OCI-LY7 (cell line): ENCODE measurements around the gene CCDC93. TPM values are rescaled to one million over a fixed set of nuclear protein-coding genes. Genes with fewer than 3 reads are reported as not detected.

Experiments used
- BruUV-seq: library from RNA; stranded (reverse); fragments of 400-500 nt; replicated peaks from 2 replicates; lab custom pipeline; 2021; lab: Mats Ljungman, UMichigan
- CTCF ChIA-PET: fragments of 300-600 bp; sonication (Branson Sonifier 250); formaldehyde crosslinking; loops from one replicate; lab custom pipeline; 2022; ENCODE audit warnings: antibody characterized with exemption; ENCODE audit not compliant: unreplicated experiment; lab: Charles Lee
- POLR2A ChIA-PET: fragments of 300-600 bp; sonication (Branson Sonifier 250); formaldehyde crosslinking; loops from one replicate; lab custom pipeline; 2022; ENCODE audit warnings: antibody characterized with exemption; lab: Charles Lee
- DNase-seq: peaks from one replicate; pipeline ENCODE4 v3.0.0-alpha.2; 2015; ENCODE audit warnings: low spot score
- H2AFZ ChIP-seq: fragments of 200-600 bp; sonication (generic), shearing (Covaris generic); 2 replicates; pipeline ENCODE4 v1.6.1; 2014; ENCODE audit warnings: mild to moderate bottlenecking, antibody characterized with exemption, low read length, moderate library complexity
- H3K27ac ChIP-seq: fragments of 200-600 bp; sonication (generic); 2 replicates; pipeline ENCODE4 v1.5.1; 2014; ENCODE audit warnings: mixed run types, low read depth, mild to moderate bottlenecking, moderate library complexity, low read length, inconsistent platforms; ENCODE audit not compliant: poor library complexity, severe bottlenecking
- H3K36me3 ChIP-seq: fragments of 200-600 bp; sonication (generic); 2 replicates; pipeline ENCODE4 v1.6.1; 2014; ENCODE audit warnings: mild to moderate bottlenecking, antibody characterized with exemption, low read length, moderate library complexity, mixed read lengths; ENCODE audit not compliant: insufficient read depth
- H3K4me1 ChIP-seq: fragments of 200-600 bp; sonication (generic); 2 replicates; pipeline ENCODE4 v1.5.1; 2014; ENCODE audit warnings: mild to moderate bottlenecking, low read length; ENCODE audit not compliant: insufficient read depth, poor library complexity, severe bottlenecking
- H3K4me2 ChIP-seq: fragments of 200-600 bp; sonication (generic); 2 replicates; pipeline ENCODE4 v1.6.1; 2014; ENCODE audit warnings: mild to moderate bottlenecking, low read length
- H3K4me3 ChIP-seq: fragments of 200-600 bp; sonication (generic); 2 replicates; pipeline ENCODE4 v1.5.1; 2014; ENCODE audit warnings: mild to moderate bottlenecking, low read depth, low read length; ENCODE audit not compliant: poor library complexity, severe bottlenecking
- H3K79me2 ChIP-seq: fragments of 200-600 bp; sonication (generic); 2 replicates; pipeline ENCODE4 v1.6.1; 2016; ENCODE audit warnings: low read depth, mild to moderate bottlenecking, low read length, moderate library complexity, mixed read lengths; ENCODE audit not compliant: insufficient read depth
- H3K9me2 ChIP-seq: fragments of 200-600 bp; sonication (generic); 2 replicates; pipeline ENCODE4 v1.6.1; 2016; ENCODE audit warnings: mild to moderate bottlenecking, low read length, mixed read lengths; ENCODE audit not compliant: insufficient read depth
- H3K9me3 ChIP-seq: fragments of 200-600 bp; sonication (generic); 2 replicates; pipeline ENCODE4 v1.6.1; 2014; ENCODE audit warnings: mild to moderate bottlenecking, mixed run types, low read length, mixed read lengths
- H4K20me1 ChIP-seq: fragments of 200-600 bp; sonication (generic); 2 replicates; pipeline ENCODE4 v1.6.1; 2014; ENCODE audit warnings: mild to moderate bottlenecking, antibody characterized with exemption, low read length, moderate library complexity, mixed read lengths; ENCODE audit not compliant: insufficient read depth
- CTCF ChIP-seq: fragments of 200-600 bp; sonication (generic); conservative IDR thresholded peaks from 2 replicates; pipeline ENCODE4 v1.5.1; 2014; ENCODE audit warnings: mild to moderate bottlenecking, antibody characterized with exemption, low read length, moderate library complexity, mixed read lengths
- EZH2phosphoT487 ChIP-seq: fragments of 200-600 bp; sonication (generic); IDR thresholded peaks from 2 replicates; pipeline ENCODE4 v1.6.1; 2018; ENCODE audit warnings: low read depth, borderline replicate concordance, mild to moderate bottlenecking, mixed run types, antibody characterized with exemption, low read length, moderate library complexity, mixed read lengths
- intact Hi-C: fragments of 100-400 bp; cut with micrococcal nuclease; formaldehyde crosslinking; loops from one replicate; pipeline ENCODE4 v1.10.0; 2022; ENCODE audit not compliant: unreplicated experiment
- total RNA-seq, 2 experiments: library from RNA; depleted of rRNA in 1 of 2; stranded (reverse); fragments of >200 nt in 1 of 2; shearing (Covaris generic) in 1 of 2; gene quantifications; 2 replicates each; pipeline ENCODE4 v1.2.3, GENCODE V29; 2014 to 2022

Gene CCDC93
- total RNA-seq, 2 experiments from 2014 or later: 25.6 to 53.8 TPM

DNA sequence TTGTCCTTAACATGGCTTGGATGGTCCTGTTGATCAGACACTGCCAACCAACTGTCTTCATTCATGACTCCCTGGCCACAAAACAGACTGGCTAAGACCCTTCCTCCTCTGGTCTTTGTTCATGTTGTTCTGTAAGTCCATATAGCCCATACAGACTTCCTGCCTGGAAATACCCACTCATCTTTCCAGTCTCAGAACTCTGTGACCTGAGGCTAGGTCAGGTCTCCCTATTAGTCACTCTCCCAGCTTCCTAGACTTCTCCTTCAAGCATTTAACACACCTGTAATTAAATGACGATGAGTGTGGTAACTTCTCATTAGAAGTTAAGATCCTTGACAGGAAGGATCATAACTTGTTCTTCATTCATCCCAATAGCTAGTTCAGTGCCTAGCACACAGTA, 56.3 kb downstream of the CCDC93 start:
- H3K79me2 ChIP-seq: no peaks in the 10 kb centered on the region
- no peak overlapping the region for H2AFZ ChIP-seq
- BruUV-seq: no TSS peak
- ChIA-PET CTCF (no interaction called here), POLR2A (no interaction called here)
- TF ChIP-seq EZH2phosphoT487: no peak
- TF ChIP-seq CTCF: no peak
- H3K4me3 ChIP-seq: no peak overlapping the region
- no peak overlapping the region for H3K4me2 ChIP-seq
- H3K9me3 ChIP-seq: no peaks in the 10 kb centered on the region
- no peaks in the 10 kb centered on the region for H3K9me2 ChIP-seq
- no peak overlapping the region for H3K27ac ChIP-seq
- H4K20me1 ChIP-seq: no peaks in the 10 kb centered on the region
- peaks cover 94% of the 10 kb centered on the region for H3K36me3 ChIP-seq
- intact Hi-C loops: no loop called here
- H3K4me1 ChIP-seq: no peaks in the 10 kb centered on the region
- no peak for DNase-seq

DNA sequence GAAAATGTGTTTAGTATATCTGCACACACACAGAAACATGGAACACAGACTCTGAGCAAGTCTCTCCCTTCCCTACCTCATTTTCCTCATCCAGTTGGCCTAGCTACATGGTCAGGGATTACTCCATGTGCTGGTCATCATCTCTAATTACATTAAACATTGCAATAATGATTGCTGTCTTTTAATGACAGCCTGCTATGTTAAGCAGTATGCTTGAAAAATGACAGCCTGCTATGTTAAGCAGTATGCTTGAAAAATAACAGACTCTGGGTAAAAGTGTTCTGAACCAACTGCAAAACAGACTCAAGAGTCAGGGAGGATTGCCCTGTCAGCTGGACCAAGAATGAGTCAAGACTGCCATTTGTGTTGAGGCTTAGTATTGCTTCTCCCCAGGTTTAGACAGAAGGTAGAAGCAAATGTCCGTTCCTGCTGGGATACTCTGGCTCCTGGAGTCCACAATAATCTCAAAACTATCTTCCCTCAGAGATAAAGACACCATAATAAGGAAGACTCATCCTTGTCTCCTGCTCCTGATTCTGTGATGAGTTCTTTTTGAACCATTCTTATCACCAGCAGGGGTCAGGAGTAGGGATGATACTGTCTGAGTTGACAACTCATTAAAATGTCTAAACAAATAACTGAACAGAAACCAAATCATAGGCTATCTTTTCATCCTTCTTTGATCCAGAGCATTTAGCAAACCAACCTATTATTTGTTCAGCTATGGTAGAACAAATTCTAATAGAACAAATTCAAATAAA, 57.7 kb downstream of the CCDC93 start:
- peaks cover 99% of the 10 kb centered on the region for H3K36me3 ChIP-seq
- intact Hi-C loops: no loop called here
- H3K9me2 ChIP-seq: no peaks in the 10 kb centered on the region
- H3K4me1 ChIP-seq: no peaks in the 10 kb centered on the region
- no peaks in the 10 kb centered on the region for H4K20me1 ChIP-seq
- ChIA-PET POLR2A (interaction anchor here (0.6 to 1.4 kb wide), 4 partner anchors 15 to 127 kb away, joined by 3 to 4 read pairs (median 4); no protein-coding TSS in a partner anchor), CTCF (interaction anchor here (1.5 kb wide), 1 partner anchor 34 kb away, joined by 4 read pairs; no protein-coding TSS in a partner anchor)
- no peak overlapping the region for H3K27ac ChIP-seq
- H3K9me3 ChIP-seq: no peaks in the 10 kb centered on the region
- H3K79me2 ChIP-seq: no peaks in the 10 kb centered on the region
- TF ChIP-seq EZH2phosphoT487 (no peak), CTCF (peak; percentile 44)
- no peak overlapping the region for H3K4me2 ChIP-seq
- BruUV-seq: no TSS peak
- H3K4me3 ChIP-seq: no peak overlapping the region
- DNase-seq: no peak
- no peak overlapping the region for H2AFZ ChIP-seq

GRCh38 chr2:117953231-117953630, 60.6 kb downstream of the CCDC93 start:
- BruUV-seq: no TSS peak
- H4K20me1 ChIP-seq: no peaks in the 10 kb centered on the region
- peaks cover 23% of the 10 kb centered on the region for H3K4me1 ChIP-seq
- TF ChIP-seq CTCF (no peak), EZH2phosphoT487 (no peak)
- no peaks in the 10 kb centered on the region for H3K9me3 ChIP-seq
- DNase-seq: no peak
- no peak overlapping the region for H3K4me2 ChIP-seq
- H3K4me3 ChIP-seq: no peak overlapping the region
- ChIA-PET CTCF (no interaction called here), POLR2A (no interaction called here)
- H3K27ac ChIP-seq: no peak overlapping the region
- intact Hi-C loops: no loop called here
- H3K36me3 ChIP-seq: peaks cover 99% of the 10 kb centered on the region
- no peaks in the 10 kb centered on the region for H3K9me2 ChIP-seq
- H2AFZ ChIP-seq: no peak overlapping the region
- no peaks in the 10 kb centered on the region for H3K79me2 ChIP-seq
